Hindlimb muscle (tissue), 1 donor: Measurements from ENCODE around the gene MEIS2. TPM values are rescaled to one million over a fixed set of nuclear protein-coding genes. Genes with fewer than 3 reads are reported as not detected.

ENCODE experiments used
- DNase-seq: peaks from one replicate; pipeline ENCODE4 v3.0.0-alpha.2; 2013
- polyA plus RNA-seq: library from polyadenylated mRNA; unstranded; fragments of 120-200 nt; gene quantifications from one replicate; pipeline ENCODE4 v1.2.1, GENCODE V29; 2013; ENCODE audit not compliant: insufficient read length

MEIS2 gene
- polyA plus RNA-seq, 1 donor = 7.7 TPM

DNA sequence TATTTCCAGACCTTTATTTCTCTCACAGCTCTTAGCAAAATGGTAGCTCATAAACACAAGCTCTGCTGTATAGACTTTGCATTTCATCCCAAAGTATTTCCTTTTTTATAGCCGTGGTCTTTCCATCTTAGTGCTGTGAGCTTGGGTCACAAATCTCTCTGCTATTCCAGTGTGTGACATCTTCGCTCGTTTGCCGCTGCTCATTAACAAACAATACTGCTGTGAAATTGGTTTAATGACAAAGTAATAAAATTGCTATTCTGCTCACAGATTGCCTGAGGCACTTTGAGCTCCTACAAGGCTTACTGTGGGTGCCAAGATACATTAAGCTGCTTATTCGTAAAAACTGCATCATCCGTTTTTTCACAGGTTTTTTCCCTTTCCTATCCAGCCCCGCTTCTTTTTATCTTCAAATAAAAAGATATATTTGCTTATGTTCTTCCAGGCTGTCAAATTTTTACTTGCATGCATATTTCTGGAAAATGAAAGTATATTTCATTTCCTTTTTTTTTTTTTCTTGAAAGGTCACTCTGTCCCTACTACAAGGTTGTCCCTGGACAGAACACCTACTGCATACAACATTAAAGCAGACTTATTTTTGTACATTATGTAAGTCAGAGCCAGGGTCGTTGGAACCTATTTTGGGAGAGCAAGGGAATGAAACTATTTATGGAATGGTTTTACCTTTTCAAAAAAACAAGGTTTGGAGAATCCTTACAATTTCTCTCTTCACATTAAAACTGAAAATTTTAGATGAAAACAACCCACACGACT, 174.5 kb downstream of the MEIS2 start:
- DNase-seq = no peak

- DNase-seq = no peak
Measured at GRCh38 chr15:36925049-36925448, 175.3 kb downstream of the MEIS2 start.

GRCh38 chr15:36924034-36924433, 176.3 kb downstream of the MEIS2 start:
- DNase-seq = no peak

GRCh38 chr15:36921484-36922091, 178.8 kb downstream of the MEIS2 start:
- DNase-seq = no peak

- DNase-seq = no peak
Measured at GRCh38 chr15:36917411-36918267, 182.7 kb downstream of the MEIS2 start.

DNA sequence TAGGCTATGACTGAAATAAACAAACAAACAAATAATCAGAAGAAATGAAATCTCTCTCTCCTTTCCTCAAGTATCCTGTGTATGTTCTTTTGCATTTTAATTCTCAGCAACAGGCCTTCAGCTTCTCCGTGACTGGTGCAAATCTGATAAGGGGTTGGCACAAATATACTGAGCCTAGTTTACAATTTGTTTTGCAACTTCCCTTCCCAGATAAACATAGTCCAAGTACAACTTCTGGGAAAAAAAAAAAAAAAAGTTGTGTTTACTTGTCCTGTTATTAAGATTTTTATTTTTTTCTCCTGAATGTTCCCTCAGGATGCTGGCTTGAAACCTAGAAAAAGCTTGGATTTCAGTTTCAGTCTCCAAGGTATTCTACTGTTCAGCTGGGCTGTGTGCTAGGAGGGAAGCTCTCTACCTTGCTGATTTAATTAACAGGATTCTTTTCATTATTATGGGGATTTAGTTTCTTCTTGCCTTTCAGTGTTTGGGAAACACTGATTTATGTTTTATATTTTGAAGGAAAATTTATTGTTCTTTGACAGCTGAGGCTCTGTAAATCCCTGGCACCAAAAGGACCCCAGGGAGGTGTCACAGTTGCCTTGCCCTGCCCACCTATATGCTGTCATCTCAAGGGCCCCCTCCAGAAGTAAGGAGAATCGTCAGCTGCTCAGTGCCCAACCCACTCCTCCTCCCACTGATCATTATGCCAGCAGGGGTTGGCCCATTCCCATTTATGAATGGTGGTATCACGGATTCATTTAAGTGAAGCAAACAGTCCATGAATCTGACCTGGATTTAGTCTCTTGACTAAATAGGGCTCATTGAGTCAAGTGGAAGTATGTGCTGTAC, 185.2 kb downstream of the MEIS2 start:
- DNase-seq = no peak

GRCh38 chr15:36914466-36914865, 185.9 kb downstream of the MEIS2 start:
- DNase-seq = no peak

- DNase-seq = no peak
Measured at GRCh38 chr15:36912311-36912712, 188.0 kb downstream of the MEIS2 start.

- DNase-seq = no peak
Measured at GRCh38 chr15:36911322-36911944, 188.9 kb downstream of the MEIS2 start.

GRCh38 chr15:36908991-36909390, 191.4 kb downstream of the MEIS2 start:
- no peak for DNase-seq

DNA sequence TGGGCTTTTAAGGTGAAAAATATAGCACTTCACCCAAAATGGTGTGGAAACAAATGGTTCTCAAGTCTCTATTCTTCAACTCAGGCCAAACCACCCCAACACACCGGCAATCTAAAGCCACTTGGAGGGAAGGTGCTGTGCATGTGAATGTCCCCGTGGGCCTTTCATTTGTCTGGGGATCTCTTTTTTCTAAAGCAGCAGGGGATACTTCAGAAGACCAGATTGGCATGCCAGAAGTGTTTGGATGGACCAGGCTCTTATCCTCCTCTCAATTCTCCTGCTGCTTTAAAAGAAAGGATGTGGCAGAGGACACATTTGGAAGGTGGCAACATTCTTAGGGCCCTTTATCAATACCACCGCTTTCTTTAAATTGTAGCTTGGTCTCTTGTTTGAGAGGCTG, 193.1 kb downstream of the MEIS2 start:
- no peak for DNase-seq

- DNase-seq = no peak
Measured at GRCh38 chr15:36905908-36906307, 194.4 kb downstream of the MEIS2 start.

DNA sequence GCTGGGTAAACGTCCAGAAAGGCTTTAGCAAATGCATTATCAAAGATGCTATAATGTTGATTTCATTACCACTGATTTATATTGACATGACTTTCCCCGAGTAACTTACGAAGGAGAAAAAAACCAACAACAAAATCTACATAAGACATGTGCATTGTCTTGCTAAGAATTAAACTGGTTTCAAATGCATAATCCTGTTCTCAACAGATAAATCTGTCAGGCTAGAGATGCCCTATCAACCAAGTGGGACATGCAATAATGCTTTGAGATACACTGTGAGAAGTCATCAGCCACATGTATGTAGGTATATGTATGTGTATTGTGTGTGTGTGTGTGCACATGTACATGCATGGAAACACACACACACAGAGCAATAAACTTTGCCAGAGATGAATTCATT, 195.6 kb downstream of the MEIS2 start:
- no peak for DNase-seq

DNA sequence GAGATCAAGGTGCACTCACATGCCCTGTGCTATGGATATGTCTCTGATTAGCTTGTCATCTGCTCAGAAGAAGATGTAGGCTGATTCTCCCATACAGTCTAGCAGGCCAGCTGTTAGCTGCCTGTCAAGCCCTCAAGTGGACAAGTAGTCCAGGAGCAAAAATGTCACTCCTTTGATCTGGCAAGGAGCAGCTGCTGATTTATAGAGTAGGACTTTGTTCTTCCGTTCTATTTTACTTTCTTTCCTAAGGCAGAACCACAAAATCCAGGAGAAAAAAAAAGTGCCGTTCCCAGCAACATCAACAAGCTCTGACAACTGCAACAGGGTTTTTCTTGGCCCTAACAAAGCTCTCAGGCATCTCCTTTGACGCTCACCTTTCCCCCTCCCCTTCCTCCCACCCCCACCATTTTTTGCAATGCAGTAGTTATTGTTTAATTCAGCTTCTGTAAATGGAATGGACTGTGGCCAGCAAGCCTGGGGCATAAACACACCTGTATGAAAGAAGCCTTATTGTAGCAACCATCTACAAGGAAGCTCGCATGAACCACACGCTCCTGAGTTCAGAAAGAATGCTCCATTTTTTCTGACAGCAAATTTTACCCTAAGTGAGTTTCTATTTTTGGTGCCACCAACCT, 196.3 kb downstream of the MEIS2 start:
- DNase-seq = no peak

DNA sequence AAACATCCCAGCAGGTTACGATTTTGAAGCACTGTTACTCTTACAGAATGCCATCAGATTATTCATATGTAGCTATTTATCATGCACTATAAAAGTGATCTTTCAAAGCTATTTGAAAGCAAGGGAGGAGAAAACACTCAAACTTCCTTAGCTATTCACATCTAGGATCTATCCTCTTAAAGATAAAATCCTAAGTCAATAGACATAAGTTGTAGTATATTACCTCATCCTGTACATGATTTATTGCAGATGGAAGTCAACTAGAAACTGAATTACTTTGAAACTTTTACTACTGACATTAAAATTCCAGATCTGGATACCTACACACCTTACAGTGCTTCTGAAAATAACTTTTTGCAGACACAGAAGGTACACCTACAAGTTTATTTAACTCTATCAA, 197.2 kb downstream of the MEIS2 start:
- DNase-seq = no peak

GRCh38 chr15:36901012-36901411, 199.3 kb downstream of the MEIS2 start:
- DNase-seq = no peak

DNA sequence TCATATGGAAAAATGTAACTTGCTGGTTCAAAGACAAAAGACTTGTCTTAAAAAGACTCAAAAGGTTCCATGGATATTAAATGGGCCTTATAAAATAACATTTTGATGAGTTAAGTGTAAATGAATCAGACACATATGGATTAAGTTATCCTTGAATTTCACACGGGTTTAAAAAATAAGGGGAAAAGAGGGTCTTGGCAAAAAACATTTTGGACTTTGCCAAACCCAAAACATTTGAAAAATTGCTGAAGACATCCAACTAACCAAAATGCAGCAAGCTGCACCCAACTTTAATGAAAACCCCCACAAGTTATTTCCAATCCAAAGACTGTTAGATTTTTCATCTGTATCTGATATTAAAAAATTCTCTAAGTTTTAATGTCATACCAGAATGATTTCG, 200.7 kb downstream of the MEIS2 start:
- DNase-seq = no peak

GRCh38 chr15:36898536-36899126, 201.7 kb downstream of the MEIS2 start:
- DNase-seq = no peak

DNA sequence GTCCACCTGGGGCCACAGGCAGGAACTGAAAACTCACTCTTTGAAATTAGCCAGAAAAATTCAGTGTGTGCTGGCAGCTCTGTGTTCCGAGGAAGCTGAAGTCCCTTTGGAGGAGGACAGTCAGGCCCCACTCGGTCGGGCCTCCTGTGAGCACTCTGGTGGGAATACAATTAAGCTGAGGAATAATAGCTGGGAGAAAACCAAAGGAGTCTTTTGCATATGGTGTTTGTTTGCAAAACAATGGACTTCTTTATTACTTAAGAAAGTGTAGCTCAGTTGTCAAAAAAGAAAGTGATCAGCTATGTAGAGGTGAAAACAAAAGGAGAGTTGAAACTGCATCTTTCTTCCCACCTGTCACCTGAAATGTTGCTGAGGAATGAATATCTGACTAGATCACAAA, 202.5 kb downstream of the MEIS2 start:
- DNase-seq = no peak

- DNase-seq = no peak
Measured at GRCh38 chr15:36896949-36897348, 203.4 kb downstream of the MEIS2 start.

DNA sequence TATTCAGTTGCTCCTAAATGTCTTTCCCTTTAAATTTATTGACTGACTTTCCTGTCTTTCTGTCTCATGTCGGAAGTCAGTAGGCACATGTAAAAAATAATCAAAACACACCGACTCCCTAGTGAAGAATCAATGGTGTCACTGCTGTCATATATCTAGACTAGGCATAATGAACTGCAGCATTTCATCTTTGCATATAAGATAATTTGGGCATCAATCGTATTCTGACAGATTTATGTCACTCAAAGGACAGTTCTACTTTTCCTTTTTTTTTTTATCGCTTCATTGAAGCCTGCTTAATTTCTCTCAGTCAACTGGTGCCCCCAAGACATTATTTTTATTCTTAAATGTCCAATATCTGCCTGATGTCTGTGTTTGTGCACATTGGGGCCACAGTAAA, 206.3 kb downstream of the MEIS2 start:
- DNase-seq = no peak
